HG02588 (cell line): Measurements from ENCODE around the gene TMCC1.
A peak's percentile ranks its signal among the peaks of the same experiment; 100 is the strongest.

Source experiments
- ATAC-seq: cut with Tn5 transposase; IDR thresholded peaks from one replicate; pipeline ENCODE4 v1.9.1; 2021; ENCODE audit warnings: mild to moderate bottlenecking, moderate library complexity; ENCODE audit not compliant: unreplicated experiment

The TMCC1 gene

GRCh38 chr3:129627350-129628168 is 266.0 kb downstream of the TMCC1 start:
- ATAC-seq, result peak; percentile 31

- peak; percentile 95 for ATAC-seq
These were observed 266.7 kb downstream of the TMCC1 start for GRCh38 chr3:129626744-129627349.

GRCh38 chr3:129625072-129625874 is 268.2 kb downstream of the TMCC1 start:
- ATAC-seq, result no peak

GRCh38 chr3:129624347-129625071 is 269.0 kb downstream of the TMCC1 start:
- no peak for ATAC-seq

GRCh38 chr3:129623447-129624118 is 269.9 kb downstream of the TMCC1 start:
- ATAC-seq, result no peak

GRCh38 chr3:129622933-129623332 is 270.6 kb downstream of the TMCC1 start:
- no peak for ATAC-seq

- ATAC-seq, result no peak
These were observed 271.2 kb downstream of the TMCC1 start for GRCh38 chr3:129622226-129622874.

- ATAC-seq, result no peak
These were observed 271.8 kb downstream of the TMCC1 start for GRCh38 chr3:129621626-129622225.

- ATAC-seq, result no peak
These were observed 272.5 kb downstream of the TMCC1 start for GRCh38 chr3:129620828-129621559.

- ATAC-seq, result no peak
These were observed 273.8 kb downstream of the TMCC1 start for GRCh38 chr3:129619726-129620162.

- ATAC-seq, result no peak
These were observed 274.4 kb downstream of the TMCC1 start for GRCh38 chr3:129618901-129619671.

- ATAC-seq, result no peak
These were observed 275.2 kb downstream of the TMCC1 start for GRCh38 chr3:129618186-129618820.

- no peak for ATAC-seq
These were observed 275.9 kb downstream of the TMCC1 start for GRCh38 chr3:129617381-129618185.

GRCh38 chr3:129616713-129617112 is 276.8 kb downstream of the TMCC1 start:
- ATAC-seq, result no peak

- no peak for ATAC-seq
These were observed 277.2 kb downstream of the TMCC1 start for GRCh38 chr3:129616291-129616690.

GRCh38 chr3:129615751-129616281 is 277.7 kb downstream of the TMCC1 start:
- no peak for ATAC-seq
